Trophoblast cell (in vitro differentiated cells and primary cell): ENCODE measurements around the gene C3.

Experiments used
- DNase-seq, 2 donors: peaks; one replicate each; pipeline ENCODE4 v3.0.0-alpha.2; 2016
- H2AFZ ChIP-seq: 2 replicates; pipeline ENCODE4 v1.6.1; 2013; ENCODE audit warnings: low read length, moderate library complexity, mild to moderate bottlenecking; ENCODE audit not compliant: insufficient read depth, poor library complexity
- H2AK5ac ChIP-seq: 2 replicates; pipeline ENCODE4 v1.6.1; 2013; ENCODE audit warnings: mild to moderate bottlenecking, low read length
- H2BK120ac ChIP-seq: 2 replicates; pipeline ENCODE4 v1.6.1; 2013; ENCODE audit warnings: low read length, mild to moderate bottlenecking, moderate library complexity; ENCODE audit not compliant: insufficient read depth, poor library complexity
- H2BK12ac ChIP-seq: 2 replicates; pipeline ENCODE4 v1.6.1; 2013; ENCODE audit warnings: mild to moderate bottlenecking, low read length, moderate library complexity
- H2BK5ac ChIP-seq: 2 replicates; pipeline ENCODE4 v1.6.1; 2013; ENCODE audit warnings: low read length, low read depth, moderate library complexity, mild to moderate bottlenecking; ENCODE audit not compliant: poor library complexity
- H3K14ac ChIP-seq: 2 replicates; pipeline ENCODE4 v1.6.1; 2013; ENCODE audit warnings: mild to moderate bottlenecking, low read length
- H3K18ac ChIP-seq: 2 replicates; pipeline ENCODE4 v1.6.1; 2013; ENCODE audit warnings: mild to moderate bottlenecking, low read length
- H3K23ac ChIP-seq: 2 replicates; pipeline ENCODE4 v1.6.1; 2013; ENCODE audit warnings: low read length
- H3K27ac ChIP-seq: 2 replicates; pipeline ENCODE4 v1.5.1; 2013; ENCODE audit warnings: low read depth, mild to moderate bottlenecking, inconsistent platforms, low read length, moderate library complexity
- H3K27me3 ChIP-seq: 2 replicates; pipeline ENCODE4 v1.6.1; 2013; ENCODE audit warnings: inconsistent platforms, mild to moderate bottlenecking, low read length, moderate library complexity; ENCODE audit not compliant: insufficient read depth
- H3K36me3 ChIP-seq, 2 experiments: 1 replicate in 1 of 2; 2 replicates in 1 of 2; pipeline ENCODE4 v1.6.1; 2013; ENCODE audit warnings: low read length in 2 of 2, mild to moderate bottlenecking in 2 of 2, moderate library complexity in 1 of 2; ENCODE audit not compliant: insufficient read depth in 2 of 2, control insufficient read depth in 1 of 2
- H3K4ac ChIP-seq: 2 replicates; pipeline ENCODE4 v1.6.1; 2013; ENCODE audit warnings: low read depth, mild to moderate bottlenecking, low read length, moderate library complexity
- H3K4me1 ChIP-seq, 2 experiments: 1 replicate in 1 of 2; 2 replicates in 1 of 2; pipeline ENCODE4 v1.6.1; 2013; ENCODE audit warnings: low read length in 2 of 2, mild to moderate bottlenecking in 2 of 2, moderate library complexity in 1 of 2; ENCODE audit not compliant: insufficient read depth in 2 of 2, control insufficient read depth in 1 of 2
- H3K4me2 ChIP-seq: 2 replicates; pipeline ENCODE4 v1.6.1; 2013; ENCODE audit warnings: inconsistent platforms, mild to moderate bottlenecking, low read length, moderate library complexity
- H3K4me3 ChIP-seq: 2 replicates; pipeline ENCODE4 v1.5.1; 2013; ENCODE audit warnings: mild to moderate bottlenecking, low read depth, low read length, inconsistent platforms
- H3K79me1 ChIP-seq: one replicate; pipeline ENCODE4 v1.6.1; 2013; ENCODE audit warnings: low read length
- H3K79me2 ChIP-seq: 2 replicates; pipeline ENCODE4 v1.6.1; 2013; ENCODE audit warnings: low read length, mild to moderate bottlenecking; ENCODE audit not compliant: control insufficient read depth, insufficient read depth, poor library complexity
- H3K9ac ChIP-seq: 2 replicates; pipeline ENCODE4 v1.6.1; 2013; ENCODE audit warnings: mild to moderate bottlenecking, low read length
- H3K9me3 ChIP-seq: 2 replicates; pipeline ENCODE4 v1.6.1; 2013; ENCODE audit warnings: low read depth, mild to moderate bottlenecking, control low read depth, inconsistent platforms, low read length; ENCODE audit not compliant: insufficient read depth
- H4K12ac ChIP-seq: 2 replicates; pipeline ENCODE4 v1.6.1; 2013; ENCODE audit warnings: low read depth, mild to moderate bottlenecking, low read length, moderate library complexity
- H4K8ac ChIP-seq: 2 replicates; pipeline ENCODE4 v1.6.1; 2013; ENCODE audit warnings: low read depth, mild to moderate bottlenecking, low read length, moderate library complexity
- H4K91ac ChIP-seq: one replicate; pipeline ENCODE4 v1.6.1; 2013; ENCODE audit warnings: low read depth, mild to moderate bottlenecking, low read length, moderate library complexity
- WGBS: extraction: QIAGEN DNeasy Blood & Tissue Kit; methylation state at CpG from one replicate; pipeline ENCODE4 v1.1.7; 2013; ENCODE audit warnings: missing lambda C conversion rate; ENCODE audit not compliant: insufficient read length, insufficient coverage; ENCODE audit errors: extremely low coverage; 5-methylcytosine and 5-hydroxymethylcytosine counted together

C3 gene

GRCh38 chr19:6667114-6667627 is 53.3 kb downstream of the C3 start:
- no peaks in the 10 kb centered on the region for H3K4me1 ChIP-seq
- no peak overlapping the region for H4K8ac ChIP-seq
- no peak overlapping the region for H3K14ac ChIP-seq
- no peaks in the 10 kb centered on the region for H3K36me3 ChIP-seq
- H4K91ac ChIP-seq = no peak overlapping the region
- peak; percentile 65 to 84 for DNase-seq
- H4K12ac ChIP-seq = no peak overlapping the region
- WGBS = no CpG with 5 or more reads among the region's 14 CpGs
- no peaks in the 10 kb centered on the region for H3K9me3 ChIP-seq
- no peak overlapping the region for H3K27ac ChIP-seq
- no peak overlapping the region for H3K4me2 ChIP-seq
- H2AK5ac ChIP-seq = no peak overlapping the region
- no peak overlapping the region for H2BK12ac ChIP-seq
- H3K23ac ChIP-seq = no peak overlapping the region
- H3K4me3 ChIP-seq = no peak overlapping the region
- no peak overlapping the region for H2AFZ ChIP-seq
- no peaks in the 10 kb centered on the region for H3K79me2 ChIP-seq
- H2BK120ac ChIP-seq = no peak overlapping the region
- no peak overlapping the region for H2BK5ac ChIP-seq
- H3K79me1 ChIP-seq = no peaks in the 10 kb centered on the region
- no peak overlapping the region for H3K18ac ChIP-seq
- H3K27me3 ChIP-seq = no peaks in the 10 kb centered on the region
- no peak overlapping the region for H3K4ac ChIP-seq
- no peak overlapping the region for H3K9ac ChIP-seq

- H2AFZ ChIP-seq = no peak overlapping the region
- H2BK5ac ChIP-seq = no peak overlapping the region
- no peaks in the 10 kb centered on the region for H3K36me3 ChIP-seq
- H3K27ac ChIP-seq = no peak overlapping the region
- H2AK5ac ChIP-seq = no peak overlapping the region
- no peak overlapping the region for H2BK12ac ChIP-seq
- no peak overlapping the region for H3K4me2 ChIP-seq
- no peak overlapping the region for H4K12ac ChIP-seq
- H3K9me3 ChIP-seq = no peaks in the 10 kb centered on the region
- H4K8ac ChIP-seq = no peak overlapping the region
- H3K79me1 ChIP-seq = no peaks in the 10 kb centered on the region
- H3K9ac ChIP-seq = no peak overlapping the region
- DNase-seq = no peak
- no peak overlapping the region for H2BK120ac ChIP-seq
- no peak overlapping the region for H3K14ac ChIP-seq
- WGBS = no CpG with 5 or more reads among the region's 17 CpGs
- H3K23ac ChIP-seq = no peak overlapping the region
- no peak overlapping the region for H3K4ac ChIP-seq
- H3K27me3 ChIP-seq = no peaks in the 10 kb centered on the region
- H3K18ac ChIP-seq = no peak overlapping the region
- H3K4me1 ChIP-seq = no peaks in the 10 kb centered on the region
- no peaks in the 10 kb centered on the region for H3K79me2 ChIP-seq
- no peak overlapping the region for H3K4me3 ChIP-seq
- no peak overlapping the region for H4K91ac ChIP-seq
Observed at GRCh38 chr19:6664916-6665315, 55.5 kb downstream of the C3 start.

- H3K36me3 ChIP-seq = no peaks in the 10 kb centered on the region
- no peak overlapping the region for H3K4me3 ChIP-seq
- H3K27me3 ChIP-seq = no peaks in the 10 kb centered on the region
- H3K27ac ChIP-seq = no peak overlapping the region
- H2AK5ac ChIP-seq = no peak overlapping the region
- no peak overlapping the region for H2BK120ac ChIP-seq
- H2BK5ac ChIP-seq = no peak overlapping the region
- H3K14ac ChIP-seq = no peak overlapping the region
- H4K91ac ChIP-seq = no peak overlapping the region
- H3K79me2 ChIP-seq = no peaks in the 10 kb centered on the region
- H4K12ac ChIP-seq = no peak overlapping the region
- H3K9ac ChIP-seq = no peak overlapping the region
- no peak overlapping the region for H2BK12ac ChIP-seq
- H3K79me1 ChIP-seq = no peaks in the 10 kb centered on the region
- no peaks in the 10 kb centered on the region for H3K4me1 ChIP-seq
- no peak overlapping the region for H3K18ac ChIP-seq
- WGBS = 100% methylated on average over 2 of the region's 14 CpGs
- no peak overlapping the region for H3K4me2 ChIP-seq
- no peak overlapping the region for H4K8ac ChIP-seq
- DNase-seq = peak; percentile 26 to 43
- no peak overlapping the region for H2AFZ ChIP-seq
- no peaks in the 10 kb centered on the region for H3K9me3 ChIP-seq
- no peak overlapping the region for H3K4ac ChIP-seq
- no peak overlapping the region for H3K23ac ChIP-seq
Observed at GRCh38 chr19:6663236-6664201, 56.9 kb downstream of the C3 start.

GRCh38 chr19:6662702-6663101 is 57.7 kb downstream of the C3 start:
- no peak overlapping the region for H3K14ac ChIP-seq
- H3K4ac ChIP-seq = no peak overlapping the region
- H2BK5ac ChIP-seq = no peak overlapping the region
- WGBS = no CpG with 5 or more reads among the region's 5 CpGs
- no peak overlapping the region for H3K27ac ChIP-seq
- no peak overlapping the region for H2BK12ac ChIP-seq
- H4K8ac ChIP-seq = no peak overlapping the region
- H4K12ac ChIP-seq = no peak overlapping the region
- H2BK120ac ChIP-seq = no peak overlapping the region
- no peak overlapping the region for H3K4me2 ChIP-seq
- no peak overlapping the region for H2AK5ac ChIP-seq
- no peak overlapping the region for H3K23ac ChIP-seq
- DNase-seq = no peak
- H3K9me3 ChIP-seq = no peaks in the 10 kb centered on the region
- H3K79me1 ChIP-seq = no peaks in the 10 kb centered on the region
- H3K36me3 ChIP-seq = no peaks in the 10 kb centered on the region
- H3K4me1 ChIP-seq = no peaks in the 10 kb centered on the region
- H3K18ac ChIP-seq = no peak overlapping the region
- no peak overlapping the region for H2AFZ ChIP-seq
- H3K27me3 ChIP-seq = no peaks in the 10 kb centered on the region
- no peak overlapping the region for H3K9ac ChIP-seq
- H3K4me3 ChIP-seq = no peak overlapping the region
- no peaks in the 10 kb centered on the region for H3K79me2 ChIP-seq
- H4K91ac ChIP-seq = no peak overlapping the region
